ENCODE results near the gene SOS2.

Gene SOS2

DNA sequence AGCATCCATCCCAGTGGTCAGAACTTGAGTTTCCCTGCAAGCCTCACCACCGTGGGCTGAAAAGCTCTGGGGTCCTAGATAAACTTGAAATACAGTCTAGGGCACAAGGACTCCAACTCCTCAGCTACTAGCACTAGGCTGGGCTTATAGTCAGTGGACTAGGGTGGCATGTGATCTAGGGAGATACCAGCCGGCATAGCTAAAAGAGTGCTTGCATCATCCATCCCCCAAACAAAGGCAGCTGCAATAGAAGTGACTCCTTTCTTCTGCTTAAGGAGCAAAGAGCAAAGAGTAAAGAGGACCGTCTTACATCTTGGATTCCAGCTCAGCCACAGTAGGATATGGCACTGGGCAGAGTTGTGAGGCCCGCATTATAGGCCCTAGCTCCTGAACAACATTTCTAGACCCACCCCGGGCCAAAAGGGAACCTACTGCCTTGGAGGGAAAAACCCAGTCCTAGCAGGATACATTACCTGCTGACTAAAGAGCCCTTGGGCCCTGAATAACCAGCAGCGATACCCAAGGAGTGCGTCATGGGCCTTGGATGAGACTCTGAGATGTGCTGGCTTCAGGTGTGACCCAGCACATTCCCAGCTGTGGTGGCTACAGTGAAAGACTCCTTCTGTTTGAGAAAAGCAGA is 17.9 kb upstream of the SOS2 start:
- TF ChIP-seq, protein P1, sequence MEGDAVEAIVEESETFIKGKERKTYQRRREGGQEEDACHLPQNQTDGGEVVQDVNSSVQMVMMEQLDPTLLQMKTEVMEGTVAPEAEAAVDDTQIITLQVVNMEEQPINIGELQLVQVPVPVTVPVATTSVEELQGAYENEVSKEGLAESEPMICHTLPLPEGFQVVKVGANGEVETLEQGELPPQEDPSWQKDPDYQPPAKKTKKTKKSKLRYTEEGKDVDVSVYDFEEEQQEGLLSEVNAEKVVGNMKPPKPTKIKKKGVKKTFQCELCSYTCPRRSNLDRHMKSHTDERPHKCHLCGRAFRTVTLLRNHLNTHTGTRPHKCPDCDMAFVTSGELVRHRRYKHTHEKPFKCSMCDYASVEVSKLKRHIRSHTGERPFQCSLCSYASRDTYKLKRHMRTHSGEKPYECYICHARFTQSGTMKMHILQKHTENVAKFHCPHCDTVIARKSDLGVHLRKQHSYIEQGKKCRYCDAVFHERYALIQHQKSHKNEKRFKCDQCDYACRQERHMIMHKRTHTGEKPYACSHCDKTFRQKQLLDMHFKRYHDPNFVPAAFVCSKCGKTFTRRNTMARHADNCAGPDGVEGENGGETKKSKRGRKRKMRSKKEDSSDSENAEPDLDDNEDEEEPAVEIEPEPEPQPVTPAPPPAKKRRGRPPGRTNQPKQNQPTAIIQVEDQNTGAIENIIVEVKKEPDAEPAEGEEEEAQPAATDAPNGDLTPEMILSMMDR (IDR thresholded peaks at IDR 0.05; ENCODE audit: poor library complexity, severe bottlenecking): no peak
- Histone ChIP-seq H3K27me3 (ENCODE audit: insufficient read depth, poor library complexity, severe bottlenecking) (no peaks in the 10 kb centered on the region), H3K36me3 (ENCODE audit: low read depth) (peaks cover 25% of the 10 kb centered on the region), H3K9me3 (ENCODE audit: severe bottlenecking) (no peaks in the 10 kb centered on the region), H3K27ac (ENCODE audit: poor library complexity, severe bottlenecking) (no peak overlapping the region), H3K4me3 (ENCODE audit: severe bottlenecking) (no peak overlapping the region), H3K4me1 (ENCODE audit: insufficient read depth, poor library complexity, severe bottlenecking) (peaks cover 3% of the 10 kb centered on the region)
- DNase-seq (ENCODE audit: low spot score) (no peak), ATAC-seq (ENCODE audit: low read depth) (no peak)

DNA sequence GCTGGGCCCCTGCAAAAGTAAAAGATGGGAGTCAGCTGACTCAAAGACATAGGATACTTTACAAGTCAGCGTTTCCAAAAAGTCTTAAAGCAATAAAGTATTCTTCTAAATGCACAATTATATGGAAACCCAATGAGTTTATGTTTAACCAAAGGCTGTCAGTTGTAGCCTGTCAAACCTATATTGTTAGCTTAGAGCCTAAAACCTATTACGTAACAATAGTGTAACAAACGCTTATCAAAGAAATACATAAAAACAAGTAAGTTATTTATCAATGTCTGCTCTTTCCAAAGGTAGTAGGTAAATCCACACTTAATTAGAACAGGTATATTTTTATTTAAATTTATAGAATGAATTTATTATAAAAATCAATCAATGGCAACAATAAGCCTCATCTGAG is 15.9 kb upstream of the SOS2 start:
- TF ChIP-seq, protein P1 (IDR thresholded peaks at IDR 0.05; ENCODE audit: poor library complexity, severe bottlenecking): no peak
- no peak overlapping the region for H3K27ac ChIP-seq (ENCODE audit: poor library complexity, severe bottlenecking)
- no peak for ATAC-seq (ENCODE audit: low read depth)

DNA sequence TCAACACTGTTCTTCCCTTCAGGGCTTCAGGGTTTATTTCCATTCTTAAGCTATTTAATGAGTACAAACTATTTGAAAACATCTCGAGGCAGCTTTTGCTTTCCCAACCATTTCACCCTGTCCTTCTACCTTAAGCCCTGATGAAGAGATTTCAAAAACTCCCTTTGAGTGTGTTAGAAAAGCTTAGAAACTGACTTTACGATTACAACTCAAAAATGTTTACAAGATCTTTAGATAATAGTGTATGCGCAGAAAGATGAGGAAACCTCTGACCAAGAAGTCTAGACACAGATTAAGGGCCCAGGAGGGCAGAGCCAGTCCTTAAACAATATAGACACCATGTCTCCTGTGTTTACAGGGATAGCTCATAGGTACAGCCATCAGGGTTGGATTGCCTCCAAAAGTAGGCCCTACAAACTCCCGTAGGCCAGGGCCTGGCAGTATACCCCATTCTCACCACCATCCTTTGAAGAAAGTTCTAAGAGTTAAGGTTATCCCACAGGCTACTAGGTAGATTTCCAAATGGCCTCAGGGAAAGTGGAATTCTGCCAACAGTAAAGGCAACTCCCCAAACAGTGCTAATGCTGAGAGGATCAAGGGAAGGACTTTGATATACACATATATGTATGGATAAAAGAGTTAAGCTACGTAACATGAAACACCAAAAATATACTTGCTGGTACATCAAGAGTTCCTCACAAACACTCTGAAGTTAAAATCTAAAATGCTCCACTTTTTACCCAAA is 11.4 kb upstream of the SOS2 start:
- H3K36me3 ChIP-seq (ENCODE audit: low read depth): peaks cover 21% of the 10 kb centered on the region
- no peak for DNase-seq (ENCODE audit: low spot score)
- TF ChIP-seq, protein P1 (IDR thresholded peaks at IDR 0.05; ENCODE audit: poor library complexity, severe bottlenecking): no peak
- H3K4me1 ChIP-seq (ENCODE audit: insufficient read depth, poor library complexity, severe bottlenecking): no peaks in the 10 kb centered on the region
- H3K27me3 ChIP-seq (ENCODE audit: insufficient read depth, poor library complexity, severe bottlenecking): no peaks in the 10 kb centered on the region
- ATAC-seq (ENCODE audit: low read depth): no peak; the same call in 2 of the 3 replicates
- H3K9me3 ChIP-seq (ENCODE audit: severe bottlenecking): no peaks in the 10 kb centered on the region
- no peak overlapping the region for H3K4me3 ChIP-seq (ENCODE audit: severe bottlenecking)
- no peak overlapping the region for H3K27ac ChIP-seq (ENCODE audit: poor library complexity, severe bottlenecking)

More for the DNA sequence above, 15.9 kb upstream of the SOS2 start:
- H3K9me3 ChIP-seq (ENCODE audit: severe bottlenecking): no peaks in the 10 kb centered on the region
- peaks cover 3% of the 10 kb centered on the region for H3K4me1 ChIP-seq (ENCODE audit: insufficient read depth, poor library complexity, severe bottlenecking)
- H3K36me3 ChIP-seq (ENCODE audit: low read depth): peaks cover 25% of the 10 kb centered on the region
- no peak for DNase-seq (ENCODE audit: low spot score)
- H3K4me3 ChIP-seq (ENCODE audit: severe bottlenecking): no peak overlapping the region
- H3K27me3 ChIP-seq (ENCODE audit: insufficient read depth, poor library complexity, severe bottlenecking): no peaks in the 10 kb centered on the region

DNA sequence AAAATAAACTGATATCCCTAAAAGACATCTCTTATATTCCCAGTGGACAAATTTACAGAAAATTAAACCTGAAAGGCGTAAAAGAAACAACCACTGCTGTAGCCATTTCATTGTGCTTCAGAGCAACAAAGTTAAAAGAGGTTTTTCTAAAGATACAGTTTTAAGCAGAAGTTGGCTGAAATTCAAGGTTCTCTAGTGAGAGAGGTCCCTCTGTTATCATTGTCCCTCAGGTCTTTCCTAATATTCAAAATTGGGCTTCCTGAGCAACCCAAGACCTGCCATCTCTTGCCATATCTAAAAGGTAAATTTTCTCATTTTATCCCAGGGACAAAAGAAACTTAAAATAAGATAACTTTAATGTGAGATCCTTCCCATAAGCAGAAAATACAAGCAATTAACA is 10.7 kb upstream of the SOS2 start:
- Histone ChIP-seq H3K36me3 (ENCODE audit: low read depth) (peaks cover 16% of the 10 kb centered on the region), H3K27me3 (ENCODE audit: insufficient read depth, poor library complexity, severe bottlenecking) (no peaks in the 10 kb centered on the region), H3K4me1 (ENCODE audit: insufficient read depth, poor library complexity, severe bottlenecking) (no peaks in the 10 kb centered on the region), H3K9me3 (ENCODE audit: severe bottlenecking) (no peaks in the 10 kb centered on the region), H3K4me3 (ENCODE audit: severe bottlenecking) (no peak overlapping the region), H3K27ac (ENCODE audit: poor library complexity, severe bottlenecking) (no peak overlapping the region)
- no peak for ATAC-seq (ENCODE audit: low read depth)
- TF ChIP-seq, protein P1 (IDR thresholded peaks at IDR 0.05; ENCODE audit: poor library complexity, severe bottlenecking): no peak
- no peak for DNase-seq (ENCODE audit: low spot score)

DNA sequence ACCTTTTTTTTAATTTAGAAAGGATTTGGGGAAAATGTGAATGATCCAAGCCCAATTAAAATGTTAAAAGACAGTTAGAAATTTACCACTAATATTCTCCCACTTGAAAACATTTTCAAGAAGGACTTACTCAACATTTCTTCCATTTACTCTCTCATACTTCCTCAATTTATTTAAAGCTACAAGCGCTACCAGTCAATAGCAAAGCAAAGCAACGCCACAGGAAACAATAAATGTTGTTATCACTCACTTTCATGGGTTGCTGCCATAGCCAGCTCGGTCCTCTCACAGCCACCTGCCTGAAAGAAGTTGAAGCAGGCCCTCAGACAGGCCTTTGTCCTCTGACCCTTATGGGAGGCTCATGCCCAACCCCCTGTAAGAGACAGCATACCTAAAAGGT is 6.0 kb upstream of the SOS2 start:
- TF ChIP-seq, protein P1 (IDR thresholded peaks at IDR 0.05; ENCODE audit: poor library complexity, severe bottlenecking): no peak

More for the DNA sequence above, 6.0 kb upstream of the SOS2 start:
- H3K4me3 ChIP-seq (ENCODE audit: severe bottlenecking): no peak overlapping the region
- no peaks in the 10 kb centered on the region for H3K27me3 ChIP-seq (ENCODE audit: insufficient read depth, poor library complexity, severe bottlenecking)
- no peaks in the 10 kb centered on the region for H3K36me3 ChIP-seq (ENCODE audit: low read depth)
- DNase-seq (ENCODE audit: low spot score) (no peak), ATAC-seq (ENCODE audit: low read depth) (no peak)
- no peak overlapping the region for H3K27ac ChIP-seq (ENCODE audit: poor library complexity, severe bottlenecking)
- H3K4me1 ChIP-seq (ENCODE audit: insufficient read depth, poor library complexity, severe bottlenecking): peaks cover 5% of the 10 kb centered on the region
- no peaks in the 10 kb centered on the region for H3K9me3 ChIP-seq (ENCODE audit: severe bottlenecking)
